GM12865 (cell line): ENCODE measurements around the gene LARGE1.

Experiments used
- DNase-seq: peaks from one replicate; pipeline ENCODE4 v3.0.0; 2010; ENCODE audit warnings: low read depth
- H3K4me3 ChIP-seq: 2 replicates; pipeline ENCODE4 v1.5.1; 2011; ENCODE audit warnings: mild to moderate bottlenecking, low read depth, low read length, control low read depth
- CTCF ChIP-seq: IDR thresholded peaks from 2 replicates; pipeline ENCODE4 v1.5.1; 2011; ENCODE audit warnings: low read length, control low read depth, low read depth, inconsistent platforms; ENCODE audit not compliant: insufficient read depth; ENCODE audit errors: missing control alignments

LARGE1 gene

GRCh38 chr22:33582822-33583400, 337.4 kb downstream of the LARGE1 start:
- no peak overlapping the region for H3K4me3 ChIP-seq
- TF ChIP-seq CTCF: no peak
- DNase-seq: no peak

- H3K4me3 ChIP-seq: no peak overlapping the region
- DNase-seq: no peak
- TF ChIP-seq CTCF: no peak
These were observed 340.0 kb downstream of the LARGE1 start for GRCh38 chr22:33580310-33580709.

- peak; percentile 87 for TF ChIP-seq CTCF
- peak; percentile 76 for DNase-seq
- no peak overlapping the region for H3K4me3 ChIP-seq
These were observed 340.7 kb downstream of the LARGE1 start for GRCh38 chr22:33579448-33580093.

GRCh38 chr22:33578752-33579151, 341.5 kb downstream of the LARGE1 start:
- H3K4me3 ChIP-seq: no peak overlapping the region
- no peak for DNase-seq
- no peak for TF ChIP-seq CTCF

GRCh38 chr22:33577862-33578411, 342.3 kb downstream of the LARGE1 start:
- TF ChIP-seq CTCF: no peak
- DNase-seq: no peak
- no peak overlapping the region for H3K4me3 ChIP-seq

- no peak for TF ChIP-seq CTCF
- no peak overlapping the region for H3K4me3 ChIP-seq
- no peak for DNase-seq
These were observed 344.1 kb downstream of the LARGE1 start for GRCh38 chr22:33576205-33576604.
